ENCODE measurements around the gene MICAL2.
A peak's percentile ranks its signal among the peaks of the same experiment; 100 is the strongest.

Gene MICAL2

GRCh38 chr11:12077535-12078280, 32.7 kb upstream of the MICAL2 start:
- DNase-seq (ENCODE audit: low read depth, low spot score): no peak

GRCh38 chr11:12079726-12080556, 30.4 kb upstream of the MICAL2 start:
- DNase-seq (ENCODE audit: low read depth, low spot score): no peak

- no peak for DNase-seq (ENCODE audit: low read depth, low spot score)
Measured at GRCh38 chr11:12083380-12083779, 27.0 kb upstream of the MICAL2 start.

DNA sequence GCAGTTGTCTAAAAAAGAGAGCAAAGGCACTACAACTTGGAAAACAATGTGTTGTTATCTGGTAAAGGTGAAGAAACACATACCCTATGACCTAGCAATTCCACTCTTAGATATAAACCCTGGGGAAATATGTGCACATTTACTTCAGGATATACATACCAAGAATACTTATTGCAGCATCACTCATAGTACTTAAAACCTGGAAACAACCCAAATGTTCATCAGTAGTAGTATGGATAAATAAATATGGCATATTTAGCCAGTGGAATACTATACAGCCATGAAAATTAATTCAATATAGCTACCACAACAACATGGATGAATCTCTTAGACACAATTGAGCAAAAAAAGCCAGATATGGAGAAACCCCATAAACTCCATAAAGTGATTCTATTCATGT, 26.1 kb upstream of the MICAL2 start:
- no peak for DNase-seq (ENCODE audit: low read depth, low spot score)

GRCh38 chr11:12085371-12086251, 24.8 kb upstream of the MICAL2 start:
- no peak for DNase-seq (ENCODE audit: low read depth, low spot score)

DNA sequence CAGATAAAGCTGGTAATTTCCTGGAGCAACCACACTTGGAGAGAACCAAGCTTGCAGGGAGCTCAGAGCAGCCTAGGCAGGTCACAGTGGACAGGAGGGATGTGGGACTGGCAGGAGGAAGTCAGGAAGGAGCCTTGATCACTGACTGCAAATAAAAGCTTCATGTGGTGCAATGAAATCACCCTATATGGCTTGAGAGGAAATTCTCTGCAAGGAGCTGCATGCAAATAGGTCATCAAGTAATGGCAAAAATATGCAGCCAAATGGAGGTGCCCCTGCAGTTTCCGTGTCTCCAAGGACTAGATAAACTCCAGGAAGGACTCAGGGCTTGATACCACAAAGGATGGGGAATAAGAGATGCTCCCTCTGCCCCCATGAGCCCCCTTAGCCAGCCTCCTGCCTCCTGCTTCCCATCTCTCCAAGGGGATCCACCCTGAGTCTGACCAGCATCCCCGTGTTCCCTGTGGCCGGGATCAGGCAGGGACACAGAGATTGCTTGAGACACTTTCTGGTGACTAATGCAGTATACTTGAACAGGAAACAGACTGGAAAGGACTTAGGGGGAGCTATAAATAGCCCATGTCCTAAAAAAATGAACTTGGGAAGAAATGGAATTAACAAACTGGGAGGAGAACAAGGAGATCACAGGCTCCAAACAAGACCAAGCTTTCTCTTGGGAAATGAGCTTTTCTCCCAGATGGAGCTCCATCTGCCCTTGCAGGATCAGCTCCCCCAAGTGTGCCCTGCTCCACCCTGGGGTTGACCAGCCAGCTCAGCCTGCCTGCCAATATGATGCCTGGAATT, 23.9 kb upstream of the MICAL2 start:
- DNase-seq (ENCODE audit: low read depth, low spot score): no peak

DNA sequence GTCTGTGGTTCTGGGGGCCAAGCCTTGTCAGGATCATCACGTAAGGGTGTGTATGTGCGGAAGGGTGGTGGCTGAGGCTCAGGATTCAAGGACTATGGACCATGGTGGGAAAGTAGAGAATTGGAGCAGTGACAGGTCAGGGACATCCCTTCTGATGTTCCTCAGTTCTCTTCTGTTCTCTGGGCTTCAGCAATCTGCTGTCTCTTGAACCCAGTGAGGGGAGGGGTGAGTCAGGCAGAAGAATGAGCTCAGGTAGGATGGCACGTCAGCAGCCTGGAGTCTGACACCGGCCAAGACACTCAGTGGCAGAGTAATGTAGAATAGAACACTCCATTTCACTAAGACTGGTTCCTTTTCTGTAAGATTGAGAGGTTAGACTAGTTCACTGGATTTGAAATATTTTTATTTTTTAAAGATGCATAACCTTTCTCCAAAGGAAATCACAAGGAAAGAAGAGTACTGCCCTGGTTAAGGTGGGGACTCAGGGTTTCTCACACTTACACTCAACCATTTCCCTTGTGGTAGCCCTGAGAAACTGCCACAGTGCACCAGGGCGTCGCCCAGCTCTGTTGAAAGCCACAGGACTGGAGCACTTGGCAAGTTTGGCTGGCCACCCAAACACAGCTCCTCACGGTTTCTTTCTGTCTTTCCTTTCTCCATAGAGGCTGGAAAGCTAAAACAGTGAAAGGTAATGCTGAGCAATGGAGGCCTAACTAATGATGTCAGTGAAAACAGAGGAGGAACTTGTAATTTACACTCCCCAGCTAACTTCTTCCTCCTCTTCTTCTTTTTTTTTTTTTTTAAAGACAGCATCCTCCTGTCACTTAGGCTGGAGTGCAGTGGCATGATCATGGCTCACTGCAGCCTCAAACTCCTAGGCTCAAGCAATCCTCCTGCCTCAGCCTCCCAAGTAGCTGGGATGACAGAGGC, 23.1 kb upstream of the MICAL2 start:
- DNase-seq (ENCODE audit: low read depth, low spot score): no peak

DNA sequence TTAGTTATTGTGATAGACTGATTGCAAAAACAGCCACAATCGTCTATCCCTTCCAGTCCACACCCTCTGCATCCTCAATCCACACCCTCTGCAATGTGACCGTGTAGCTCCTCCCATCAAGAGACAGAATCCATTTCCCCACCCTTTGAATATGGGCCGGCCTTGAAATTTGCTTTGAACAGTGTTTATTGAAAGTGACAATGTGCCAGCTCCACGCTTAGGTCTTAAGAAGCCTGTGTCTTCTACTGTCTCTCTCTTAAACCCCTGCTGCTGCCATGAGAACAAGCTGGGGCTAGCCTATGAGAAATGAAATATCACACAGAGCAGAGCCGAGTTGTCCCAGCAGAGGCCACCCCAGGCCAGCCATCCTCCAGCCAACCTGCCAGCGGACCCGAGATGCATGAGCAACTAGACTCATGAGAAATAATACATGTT, 22.3 kb upstream of the MICAL2 start:
- peak; percentile 23 for DNase-seq (ENCODE audit: low read depth, low spot score)

GRCh38 chr11:12088531-12088930, 21.9 kb upstream of the MICAL2 start:
- DNase-seq (ENCODE audit: low read depth, low spot score): no peak

DNA sequence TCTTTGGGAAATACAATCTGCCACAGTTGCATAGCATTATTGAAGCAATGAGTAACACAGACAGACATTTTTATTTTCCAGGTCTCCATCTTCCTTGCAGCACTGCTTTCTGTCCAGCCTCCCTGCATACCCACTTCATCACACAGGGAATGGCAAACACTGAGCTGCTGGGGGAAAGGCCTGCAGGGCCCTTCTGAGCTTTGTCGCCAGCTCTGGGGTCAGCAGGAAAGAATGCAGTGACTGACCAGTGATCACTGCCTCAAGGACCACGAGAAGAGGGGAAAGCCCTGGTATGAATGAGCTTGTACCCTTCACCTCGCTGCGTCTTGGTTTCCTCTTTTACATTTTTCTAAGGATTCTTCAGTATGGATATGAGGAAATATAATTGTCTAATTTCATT, 21.3 kb upstream of the MICAL2 start:
- no peak for DNase-seq (ENCODE audit: low read depth, low spot score)

GRCh38 chr11:12089473-12089872, 20.9 kb upstream of the MICAL2 start:
- no peak for DNase-seq (ENCODE audit: low read depth, low spot score)

DNA sequence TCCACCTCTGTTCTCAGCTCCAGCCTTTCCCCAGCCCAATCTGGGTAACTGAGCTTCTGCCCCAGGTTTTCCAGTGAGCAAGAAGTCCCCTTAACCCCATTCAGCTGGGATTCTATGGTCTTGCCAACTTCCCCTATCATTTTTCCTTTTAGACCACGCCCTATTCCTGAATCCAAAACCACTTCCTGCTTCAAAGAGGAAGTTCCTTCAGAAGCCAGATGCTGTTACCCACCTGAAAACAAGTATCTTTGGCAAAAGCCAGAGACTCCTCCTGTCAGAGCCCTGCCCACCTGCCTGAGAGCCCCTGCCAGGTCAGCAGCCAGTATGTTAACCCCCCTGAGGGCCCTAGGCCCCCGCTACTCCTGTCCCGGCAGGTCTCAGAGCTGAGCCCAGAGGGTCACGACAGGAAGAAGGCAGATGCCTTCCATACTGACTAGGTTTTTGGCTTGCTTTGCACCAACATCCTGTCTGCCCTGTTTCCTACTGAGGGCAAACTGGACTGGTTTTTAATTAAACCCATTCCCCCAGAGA, 20.3 kb upstream of the MICAL2 start:
- no peak for DNase-seq (ENCODE audit: low read depth, low spot score)

DNA sequence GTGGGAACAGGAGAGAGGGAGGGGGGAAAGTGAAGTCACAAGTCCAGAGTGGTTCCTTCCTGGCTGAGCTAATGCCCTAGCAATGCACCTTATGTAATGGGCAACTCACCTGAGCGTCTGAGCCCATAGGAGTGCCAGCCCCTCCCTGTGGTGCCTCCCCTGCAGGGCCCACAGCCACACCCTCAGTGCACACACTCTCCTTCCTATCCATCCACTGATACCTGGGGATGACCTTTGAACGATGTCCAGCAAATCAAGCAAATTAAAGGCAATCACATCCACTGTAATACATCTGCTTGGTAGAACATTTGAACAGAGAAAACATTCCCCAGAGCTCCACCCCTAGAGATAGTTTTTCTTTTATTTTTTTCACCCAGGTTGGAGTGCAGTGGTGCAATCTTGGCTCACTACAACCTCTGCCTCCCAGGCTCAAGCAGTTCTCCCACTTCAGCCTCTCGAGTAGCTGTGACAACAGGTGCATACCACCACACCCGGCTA, 19.6 kb upstream of the MICAL2 start:
- no peak for DNase-seq (ENCODE audit: low read depth, low spot score)

DNA sequence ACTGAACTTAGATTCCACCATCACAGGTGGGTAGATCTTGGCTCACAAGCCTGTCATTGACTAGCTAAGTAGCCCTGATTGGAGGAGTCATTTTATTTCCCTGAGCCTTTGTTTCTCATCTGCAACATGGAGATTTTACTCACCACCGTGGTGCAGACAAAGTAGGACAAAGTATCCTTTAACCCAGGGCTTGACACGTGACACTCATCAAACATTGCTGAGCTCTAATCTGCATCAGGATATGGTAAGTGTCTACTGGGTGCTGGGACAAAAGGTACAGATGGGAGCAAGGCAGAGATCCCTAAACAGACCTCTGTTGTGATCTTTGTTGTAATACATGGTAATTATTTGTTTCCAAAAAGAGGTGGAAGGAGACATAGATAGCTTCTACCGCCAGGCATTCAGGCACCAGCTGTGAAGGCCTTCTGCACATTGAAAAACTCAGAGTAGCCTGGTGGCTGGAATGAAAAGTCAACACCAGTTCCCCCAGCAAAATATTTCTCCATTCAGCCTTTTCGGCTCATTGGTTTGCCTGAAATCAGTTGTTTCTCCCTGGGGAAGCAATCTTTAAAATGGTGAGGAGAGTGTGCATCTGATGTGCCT, 18.3 kb upstream of the MICAL2 start:
- no peak for DNase-seq (ENCODE audit: low read depth, low spot score)

DNA sequence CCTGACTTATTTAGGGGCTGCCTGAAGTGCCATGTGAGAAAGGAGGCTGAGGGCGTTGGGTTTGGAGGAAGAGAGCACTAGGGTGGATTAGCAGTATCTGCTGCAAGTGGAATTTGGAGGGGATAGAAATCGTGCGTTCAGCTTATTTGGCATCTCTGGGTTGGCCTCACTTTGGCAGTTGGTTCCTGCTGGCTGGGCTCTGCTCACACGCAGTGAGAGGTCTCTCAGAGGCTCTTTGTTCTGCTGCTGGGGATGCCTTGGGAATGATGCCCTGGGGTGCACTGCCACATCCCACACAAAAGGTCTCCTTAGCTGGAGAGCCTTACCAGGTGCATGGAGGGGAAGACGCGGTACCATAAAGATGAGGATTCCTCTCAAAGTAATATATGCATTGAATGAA, 17.7 kb upstream of the MICAL2 start:
- peak; percentile 80 for DNase-seq (ENCODE audit: low read depth, low spot score)

DNA sequence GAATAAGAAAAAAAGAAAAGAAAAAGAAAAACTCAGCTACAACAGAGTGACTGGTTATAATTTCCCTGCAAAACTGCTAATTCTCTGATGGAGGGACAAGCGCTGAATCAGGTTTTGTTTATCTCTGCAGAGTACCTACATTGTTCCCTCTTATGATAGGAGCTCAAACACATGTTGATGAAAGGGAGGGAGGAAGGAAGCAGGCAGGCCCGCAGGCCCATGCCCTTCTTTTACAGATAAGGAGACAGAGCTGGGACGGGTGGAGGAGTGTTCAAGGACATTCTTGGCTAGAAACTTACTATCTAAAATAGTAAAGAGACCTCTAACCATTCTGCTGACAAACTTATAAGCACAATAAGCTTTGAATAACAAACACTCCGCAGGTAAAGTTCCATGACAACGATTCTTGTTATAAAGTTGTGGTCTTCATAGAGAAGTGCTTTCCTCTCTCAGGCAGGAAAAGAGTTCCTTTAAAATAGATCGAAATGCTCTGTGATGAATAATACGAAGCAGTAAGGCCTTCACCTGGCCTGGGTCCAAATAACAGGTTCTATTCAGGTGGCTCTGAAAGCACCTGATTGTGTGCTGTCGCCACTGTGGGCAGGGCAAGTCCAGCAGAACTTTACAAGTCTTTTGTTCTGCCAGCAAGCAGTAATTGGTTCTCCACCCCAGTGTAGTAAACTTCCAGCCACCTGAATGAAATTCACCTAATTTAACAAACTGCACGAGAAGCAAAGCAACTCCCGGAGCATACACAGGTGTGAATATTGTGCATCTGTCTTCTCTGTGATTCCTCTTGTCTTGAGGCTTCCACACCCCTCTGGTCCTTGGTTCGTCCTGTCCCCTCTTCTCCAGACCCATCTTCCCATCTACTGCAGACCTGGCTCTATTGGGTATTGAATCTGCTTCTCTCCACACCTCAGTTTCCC, 15.3 kb upstream of the MICAL2 start:
- no peak for DNase-seq (ENCODE audit: low read depth, low spot score)

- no peak for DNase-seq (ENCODE audit: low read depth, low spot score)
Measured at GRCh38 chr11:12097219-12097618, 13.2 kb upstream of the MICAL2 start.

DNA sequence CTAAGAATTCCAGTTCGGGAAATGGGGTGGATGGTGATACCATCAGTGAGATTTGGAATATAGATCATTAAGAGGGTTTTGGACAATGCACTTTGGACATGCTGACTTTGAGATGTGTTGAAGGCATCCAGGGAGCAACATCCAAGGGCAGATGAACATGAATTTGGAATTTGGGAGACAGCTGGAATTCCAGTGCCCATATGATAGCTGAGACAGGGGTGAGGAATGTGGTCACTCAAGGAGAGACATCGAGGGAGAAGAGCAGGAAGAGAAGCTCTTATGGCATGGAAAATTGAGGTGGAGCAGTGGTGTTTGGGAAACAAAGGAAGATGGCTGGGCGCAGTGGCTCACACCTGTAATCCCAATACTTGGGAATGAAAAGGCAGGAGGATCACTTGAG, 11.8 kb upstream of the MICAL2 start:
- DNase-seq (ENCODE audit: low read depth, low spot score): no peak

All from ELF-1 (cell line).